Measurements from ENCODE around the gene RIMS4. TPM values are rescaled to one million over a fixed set of nuclear protein-coding genes. Genes with fewer than 3 reads are reported as not detected.

The RIMS4 gene
- total RNA-seq, 1 donor = 0.36 TPM

GRCh38 chr20:44851545-44851944 is 41.2 kb upstream of the RIMS4 start:
- no peak overlapping the region for H3K4me2 ChIP-seq (ENCODE audit: insufficient read depth, low read length)
- no peak overlapping the region for H3K27ac ChIP-seq (ENCODE audit: low read depth, low read length)

GRCh38 chr20:44850837-44851236 is 40.5 kb upstream of the RIMS4 start:
- TF ChIP-seq CTCF (IDR thresholded peaks at IDR 0.05; ENCODE audit: extremely low read depth, low read depth, low read length) = no peak
- no peak overlapping the region for H3K4me3 ChIP-seq (ENCODE audit: insufficient read depth, low read length)
- H3K4me2 ChIP-seq (ENCODE audit: insufficient read depth, low read length) = no peak overlapping the region
- no peaks in the 10 kb centered on the region for H4K20me1 ChIP-seq (ENCODE audit: insufficient read depth, low read length)
- H2AFZ ChIP-seq (ENCODE audit: low read length) = no peak overlapping the region
- H3K9me3 ChIP-seq (ENCODE audit: low read depth, low read length) = no peaks in the 10 kb centered on the region
- peaks cover 15% of the 10 kb centered on the region for H3K27me3 ChIP-seq (ENCODE audit: insufficient read depth, low read length)
- H3K27ac ChIP-seq (ENCODE audit: low read depth, low read length) = no peak overlapping the region
- no peaks in the 10 kb centered on the region for H3K36me3 ChIP-seq (ENCODE audit: insufficient read depth, low read length)
- no peaks in the 10 kb centered on the region for H3K79me2 ChIP-seq (ENCODE audit: insufficient read depth, low read length)
- H3K4me1 ChIP-seq (ENCODE audit: insufficient read depth, low read length) = no peaks in the 10 kb centered on the region
- no peak for DNase-seq (ENCODE audit: insufficient read length, low spot score, missing footprints)

More at GRCh38 chr20:44851545-44851944, 41.2 kb upstream of the RIMS4 start:
- H3K4me3 ChIP-seq (ENCODE audit: insufficient read depth, low read length) = no peak overlapping the region
- TF ChIP-seq CTCF (IDR thresholded peaks at IDR 0.05; ENCODE audit: extremely low read depth, low read depth, low read length) = no peak
- H3K27me3 ChIP-seq (ENCODE audit: insufficient read depth, low read length) = peaks cover 15% of the 10 kb centered on the region
- no peaks in the 10 kb centered on the region for H4K20me1 ChIP-seq (ENCODE audit: insufficient read depth, low read length)
- no peaks in the 10 kb centered on the region for H3K9me3 ChIP-seq (ENCODE audit: low read depth, low read length)
- H2AFZ ChIP-seq (ENCODE audit: low read length) = no peak overlapping the region
- H3K36me3 ChIP-seq (ENCODE audit: insufficient read depth, low read length) = no peaks in the 10 kb centered on the region
- no peak for DNase-seq (ENCODE audit: insufficient read length, low spot score, missing footprints)
- no peaks in the 10 kb centered on the region for H3K79me2 ChIP-seq (ENCODE audit: insufficient read depth, low read length)
- H3K4me1 ChIP-seq (ENCODE audit: insufficient read depth, low read length) = no peaks in the 10 kb centered on the region

GRCh38 chr20:44850272-44850671 is 39.9 kb upstream of the RIMS4 start:
- Histone ChIP-seq H3K4me2 (ENCODE audit: insufficient read depth, low read length) (no peak overlapping the region), H3K27me3 (ENCODE audit: insufficient read depth, low read length) (peaks cover 15% of the 10 kb centered on the region), H3K36me3 (ENCODE audit: insufficient read depth, low read length) (no peaks in the 10 kb centered on the region), H3K79me2 (ENCODE audit: insufficient read depth, low read length) (no peaks in the 10 kb centered on the region), H4K20me1 (ENCODE audit: insufficient read depth, low read length) (no peaks in the 10 kb centered on the region), H3K27ac (ENCODE audit: low read depth, low read length) (no peak overlapping the region), H3K4me1 (ENCODE audit: insufficient read depth, low read length) (no peaks in the 10 kb centered on the region), H2AFZ (ENCODE audit: low read length) (no peak overlapping the region), H3K9me3 (ENCODE audit: low read depth, low read length) (no peaks in the 10 kb centered on the region), H3K4me3 (ENCODE audit: insufficient read depth, low read length) (no peak overlapping the region)
- no peak for DNase-seq (ENCODE audit: insufficient read length, low spot score, missing footprints)
- TF ChIP-seq CTCF (IDR thresholded peaks at IDR 0.05; ENCODE audit: extremely low read depth, low read depth, low read length) = no peak

GRCh38 chr20:44849703-44850102 is 39.4 kb upstream of the RIMS4 start:
- Histone ChIP-seq H3K79me2 (ENCODE audit: insufficient read depth, low read length) (no peaks in the 10 kb centered on the region), H3K27me3 (ENCODE audit: insufficient read depth, low read length) (peaks cover 15% of the 10 kb centered on the region), H3K4me1 (ENCODE audit: insufficient read depth, low read length) (no peaks in the 10 kb centered on the region), H3K27ac (ENCODE audit: low read depth, low read length) (no peak overlapping the region), H2AFZ (ENCODE audit: low read length) (no peak overlapping the region), H3K9me3 (ENCODE audit: low read depth, low read length) (no peaks in the 10 kb centered on the region), H3K4me2 (ENCODE audit: insufficient read depth, low read length) (no peak overlapping the region), H3K36me3 (ENCODE audit: insufficient read depth, low read length) (no peaks in the 10 kb centered on the region), H3K4me3 (ENCODE audit: insufficient read depth, low read length) (no peak overlapping the region), H4K20me1 (ENCODE audit: insufficient read depth, low read length) (no peaks in the 10 kb centered on the region)
- peak; percentile 14 for TF ChIP-seq CTCF (IDR thresholded peaks at IDR 0.05; ENCODE audit: extremely low read depth, low read depth, low read length)
- no peak for DNase-seq (ENCODE audit: insufficient read length, low spot score, missing footprints)

All from osteoblast (primary cell).